Activated CD8-positive, alpha-beta T cell treated with anti-CD3 and anti-CD28 coated beads, Interleukin-2, amount 10 ng/mL, durations not matched to agents 7 days and 5 days (primary cell): ENCODE data around the gene NSMCE4A. TPM values are rescaled to one million over a fixed set of nuclear protein-coding genes. Genes with fewer than 3 reads are reported as not detected.
"Not testable (repeated sequence)": the region's sequence is repeated elsewhere in the genome, so short reads cannot be mapped to it uniquely, and the experiment has no call there.

Source experiments
- ATAC-seq: fragments of 150-1000 bp; cut with Tn5 transposase; one replicate; pipeline ENCODE4 v1.10.0; 2021; ENCODE audit warnings: moderate library complexity
- CTCF ChIA-PET: fragments of 350-600 bp; sonication (Branson Sonifier 250); formaldehyde crosslinking; loops from one replicate; lab custom pipeline; 2021; ENCODE audit warnings: antibody characterized with exemption; lab: Charles Lee
- POLR2A ChIA-PET: fragments of 350-600 bp; sonication (Branson Sonifier 250); formaldehyde crosslinking; loops from one replicate; lab custom pipeline; 2021; ENCODE audit warnings: antibody characterized with exemption; lab: Charles Lee
- DNase-seq: peaks from one replicate; pipeline ENCODE4 v3.0.0-alpha.2; 2020
- H3K27ac Mint-ChIP-seq: one replicate; pipeline ENCODE4 v1.8.0; 2021; ENCODE audit warnings: mild to moderate bottlenecking, mixed read lengths
- H3K27me3 Mint-ChIP-seq: one replicate; pipeline ENCODE4 v1.8.0; 2021; ENCODE audit warnings: low read depth, mixed read lengths
- H3K36me3 Mint-ChIP-seq: one replicate; pipeline ENCODE4 v1.8.0; 2021; ENCODE audit warnings: low read depth, mixed read lengths
- H3K4me1 Mint-ChIP-seq: one replicate; pipeline ENCODE4 v1.8.0; 2021; ENCODE audit warnings: low read depth, mixed read lengths
- H3K4me3 Mint-ChIP-seq: one replicate; pipeline ENCODE4 v1.8.0; 2021; ENCODE audit warnings: mild to moderate bottlenecking, mixed read lengths
- H3K9me3 Mint-ChIP-seq: one replicate; pipeline ENCODE4 v1.8.0; 2022; ENCODE audit warnings: mixed read lengths; ENCODE audit not compliant: insufficient read depth
- total RNA-seq, 2 experiments: library from RNA; stranded (reverse); gene quantifications; one replicate each; pipeline ENCODE4 v1.2.3, GENCODE V29; 2021

The NSMCE4A gene
- total RNA-seq, result 10 to 100 TPM; 57.5 to 60.5 TPM

- Mint-ChIP-seq H3K4me3 (peak within 1 kb of the TSS; percentile 88), H3K27me3 (no peaks in the 10 kb centered on the region), H3K4me1 (peaks cover 14% of the 10 kb centered on the region), H3K27ac (peak within 1 kb of the TSS; percentile 61), H3K36me3 (peaks cover 27% of the 10 kb centered on the region), H3K9me3 (peaks cover 10% of the 10 kb centered on the region)
- DNase-seq, result peak; percentile 76
- ATAC-seq, result peak; percentile 90
- ChIA-PET CTCF (interaction anchor here (1.0 kb wide), 1 partner anchor 10 kb away, joined by 3 read pairs; no protein-coding TSS in a partner anchor), POLR2A (interaction anchor here (1.9 kb wide), 1 partner anchor 47 kb away, joined by 6 read pairs; the partner anchor contains the start of gene ATE1)
Observed at GRCh38 chr10:121974535-121975294, at the start of gene NSMCE4A. Gene NSMCE4A (minus strand): TSS chr10:121975217. CDS start chr10:121975165, 52 bp downstream.

- ATAC-seq, H3K36me3 Mint-ChIP-seq, H3K4me1 Mint-ChIP-seq, H3K4me3 Mint-ChIP-seq, H3K27ac Mint-ChIP-seq, CTCF ChIA-PET, H3K9me3 Mint-ChIP-seq, POLR2A ChIA-PET, H3K27me3 Mint-ChIP-seq, DNase-seq: not testable (repeated sequence)
Observed at GRCh38 chr10:122023257-122023656, 48.2 kb upstream of the NSMCE4A start.

DNA sequence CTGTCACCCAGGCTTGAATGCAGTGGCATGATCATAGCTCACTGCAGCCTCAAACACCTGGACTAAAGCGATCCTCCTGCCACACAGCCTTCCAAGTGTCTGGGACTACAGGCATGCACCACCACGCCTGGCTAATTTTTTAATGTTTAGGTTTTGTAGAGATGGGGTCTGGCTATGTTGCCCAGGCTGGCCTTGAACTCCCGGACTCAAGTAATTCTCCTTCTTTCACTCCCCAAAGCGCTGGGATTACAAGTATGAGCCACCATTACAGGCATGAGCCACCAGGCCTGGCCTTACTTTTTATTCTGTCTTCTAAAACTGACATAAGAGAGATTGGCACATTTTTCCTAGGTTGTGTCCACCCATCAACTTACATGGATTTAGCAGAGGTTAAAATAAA, 47.3 kb upstream of the NSMCE4A start:
- CTCF ChIA-PET, result no interaction called here
- POLR2A ChIA-PET, result no interaction called here
- H3K4me1 Mint-ChIP-seq, result no peaks in the 10 kb centered on the region
- no peak overlapping the region for H3K4me3 Mint-ChIP-seq
- H3K36me3 Mint-ChIP-seq, result no peaks in the 10 kb centered on the region
- H3K9me3 Mint-ChIP-seq, result no peaks in the 10 kb centered on the region
- peaks cover 8% of the 10 kb centered on the region for H3K27me3 Mint-ChIP-seq
- no peak overlapping the region for H3K27ac Mint-ChIP-seq
- ATAC-seq (no peak), DNase-seq (no peak)

DNA sequence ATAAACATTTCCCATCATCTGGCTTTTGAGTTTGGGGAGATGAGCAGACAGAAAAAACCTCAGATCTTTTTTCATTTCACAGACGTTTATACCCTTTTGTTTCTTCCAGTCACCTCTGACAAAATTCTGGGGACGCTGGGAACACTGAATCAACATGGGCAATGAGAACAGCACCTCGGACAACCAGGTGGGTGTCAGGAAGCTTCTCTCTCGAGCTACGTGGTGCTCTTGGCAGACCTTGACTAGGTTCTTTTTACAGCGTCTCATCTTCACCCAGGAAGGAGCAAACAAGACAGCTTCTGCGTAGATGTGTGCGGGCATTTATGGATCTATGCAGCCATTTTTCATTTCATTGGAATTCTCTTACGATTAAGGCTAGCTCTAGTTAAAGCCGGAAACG, 46.8 kb upstream of the NSMCE4A start:
- POLR2A ChIA-PET, result no interaction called here
- H3K9me3 Mint-ChIP-seq, result no peaks in the 10 kb centered on the region
- CTCF ChIA-PET, result no interaction called here
- H3K27me3 Mint-ChIP-seq, result peaks cover 8% of the 10 kb centered on the region
- H3K4me1 Mint-ChIP-seq, result no peaks in the 10 kb centered on the region
- DNase-seq (no peak), ATAC-seq (no peak)
- no peaks in the 10 kb centered on the region for H3K36me3 Mint-ChIP-seq
- H3K27ac Mint-ChIP-seq, result no peak overlapping the region
- no peak overlapping the region for H3K4me3 Mint-ChIP-seq

DNA sequence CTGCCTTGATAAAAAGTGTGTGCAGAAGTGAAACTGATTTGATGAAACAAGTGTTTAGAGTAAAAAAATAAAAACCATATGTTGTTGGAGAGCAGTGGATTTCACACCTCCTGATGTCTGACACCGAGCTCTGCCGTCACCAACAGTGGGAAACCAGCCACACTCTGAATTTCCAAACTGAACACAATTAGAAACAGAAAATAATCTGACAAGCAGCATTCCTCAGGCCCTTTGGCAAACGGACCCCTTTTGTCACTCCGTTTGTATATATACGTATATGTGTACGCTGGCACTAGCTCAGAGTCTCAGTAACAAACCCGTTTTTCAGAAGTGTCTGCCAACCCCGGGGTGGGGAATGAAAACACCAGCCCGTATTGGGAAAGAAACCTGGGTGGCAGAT, 46.4 kb upstream of the NSMCE4A start:
- ChIA-PET POLR2A (no interaction called here), CTCF (no interaction called here)
- ATAC-seq (no peak), DNase-seq (no peak)
- H3K4me3 Mint-ChIP-seq, result no peak overlapping the region
- peaks cover 12% of the 10 kb centered on the region for H3K27me3 Mint-ChIP-seq
- H3K4me1 Mint-ChIP-seq, result no peaks in the 10 kb centered on the region
- H3K36me3 Mint-ChIP-seq, result no peaks in the 10 kb centered on the region
- H3K9me3 Mint-ChIP-seq, result no peaks in the 10 kb centered on the region
- no peak overlapping the region for H3K27ac Mint-ChIP-seq

- Mint-ChIP-seq H3K9me3 (no peaks in the 10 kb centered on the region), H3K27me3 (peaks cover 12% of the 10 kb centered on the region), H3K27ac (no peak overlapping the region), H3K4me1 (no peaks in the 10 kb centered on the region), H3K4me3 (no peak overlapping the region), H3K36me3 (no peaks in the 10 kb centered on the region)
- DNase-seq (no peak), ATAC-seq (no peak)
- ChIA-PET POLR2A (no interaction called here), CTCF (no interaction called here)
Observed at GRCh38 chr10:122020226-122020625, 45.2 kb upstream of the NSMCE4A start.

DNA sequence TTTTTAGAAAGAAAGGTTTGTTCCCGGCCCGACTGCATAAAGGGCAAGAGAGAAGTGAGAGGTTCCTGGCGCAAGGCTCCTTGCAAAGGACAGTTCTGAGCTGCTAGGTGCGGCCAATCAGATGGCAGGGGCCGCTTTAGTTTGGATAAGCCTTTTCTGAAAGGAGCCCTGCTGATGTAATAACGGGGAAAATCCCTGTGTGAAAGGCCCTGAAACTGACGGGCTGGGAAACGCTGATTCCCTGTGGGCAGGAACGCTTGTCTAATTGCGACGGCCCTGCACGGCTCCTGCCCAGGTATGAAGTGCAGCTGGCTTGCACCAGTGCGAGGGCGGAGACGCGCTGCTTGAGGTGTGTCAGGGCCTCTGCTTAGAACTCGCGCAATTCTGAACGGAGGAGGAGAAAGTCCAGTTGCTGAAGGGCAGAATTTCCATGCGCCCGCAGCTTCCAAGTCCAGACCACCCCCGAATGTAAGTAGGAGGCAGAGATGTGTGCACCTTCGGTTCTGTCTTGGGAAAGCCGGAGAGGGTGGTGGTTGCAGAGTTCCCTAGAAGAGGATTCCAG, 44.5 kb upstream of the NSMCE4A start:
- Mint-ChIP-seq H3K36me3 (no peaks in the 10 kb centered on the region), H3K4me1 (no peaks in the 10 kb centered on the region), H3K4me3 (no peak overlapping the region), H3K27me3 (peaks cover 12% of the 10 kb centered on the region), H3K9me3 (no peaks in the 10 kb centered on the region), H3K27ac (no peak overlapping the region)
- ATAC-seq (no peak), DNase-seq (no peak)
- CTCF ChIA-PET, result no interaction called here
- POLR2A ChIA-PET, result no interaction called here

DNA sequence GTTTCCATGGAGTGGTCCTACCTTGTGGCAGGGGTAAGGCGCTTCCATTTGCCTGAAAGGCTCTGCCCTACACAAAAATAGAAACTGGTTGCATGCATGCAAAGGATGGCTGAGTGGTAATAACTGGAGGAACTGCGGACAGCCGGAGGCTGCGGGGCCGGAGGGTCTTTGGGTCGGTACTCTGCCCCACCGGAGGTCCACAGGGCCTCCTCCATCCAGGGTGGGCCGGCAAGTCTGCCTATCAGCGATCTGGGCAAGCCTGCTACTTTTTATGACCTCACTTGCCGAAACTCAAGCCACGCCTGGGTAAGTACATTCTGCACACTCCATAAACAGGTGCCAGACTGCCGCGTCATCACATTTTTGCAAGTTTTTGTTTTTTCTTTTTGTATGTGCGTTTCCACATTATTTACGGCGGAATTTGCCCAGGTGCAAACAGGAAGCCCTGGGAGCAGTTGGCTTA, 44.0 kb upstream of the NSMCE4A start:
- Mint-ChIP-seq H3K27me3 (peaks cover 12% of the 10 kb centered on the region), H3K27ac (no peak overlapping the region), H3K4me3 (no peak overlapping the region), H3K36me3 (no peaks in the 10 kb centered on the region), H3K4me1 (no peaks in the 10 kb centered on the region), H3K9me3 (no peaks in the 10 kb centered on the region)
- ChIA-PET POLR2A (no interaction called here), CTCF (no interaction called here)
- ATAC-seq (no peak), DNase-seq (no peak)

GRCh38 chr10:122018491-122018890, 43.5 kb upstream of the NSMCE4A start:
- H3K27me3 Mint-ChIP-seq, result peaks cover 12% of the 10 kb centered on the region

DNA sequence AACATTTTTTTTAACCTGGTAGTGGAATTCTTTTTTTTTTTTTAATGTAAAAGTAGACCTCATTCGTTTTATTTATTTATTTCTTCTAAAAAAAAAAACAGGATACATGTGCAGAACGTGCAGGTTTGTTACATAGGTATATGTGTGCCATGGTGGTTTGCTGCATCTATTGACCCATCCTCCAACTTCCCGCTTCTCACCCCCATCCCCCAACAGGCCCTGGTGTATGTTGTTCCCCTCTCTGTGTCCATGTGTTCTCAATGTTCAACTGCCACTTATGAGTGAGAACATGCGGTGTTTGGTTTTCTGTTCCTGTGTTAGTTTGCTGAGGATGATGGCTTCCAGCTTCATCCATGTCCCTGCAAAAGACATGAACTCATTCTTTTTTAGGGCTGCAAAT, 42.9 kb upstream of the NSMCE4A start:
- POLR2A ChIA-PET, ATAC-seq, H3K4me1 Mint-ChIP-seq, H3K9me3 Mint-ChIP-seq, H3K27ac Mint-ChIP-seq, H3K4me3 Mint-ChIP-seq, CTCF ChIA-PET, DNase-seq, H3K36me3 Mint-ChIP-seq: not testable (repeated sequence)
- H3K27me3 Mint-ChIP-seq, result peaks cover 12% of the 10 kb centered on the region

More at GRCh38 chr10:122018491-122018890, 43.5 kb upstream of the NSMCE4A start:
- Mint-ChIP-seq H3K9me3 (no peaks in the 10 kb centered on the region), H3K36me3 (no peaks in the 10 kb centered on the region), H3K4me3 (no peak overlapping the region), H3K4me1 (no peaks in the 10 kb centered on the region), H3K27ac (no peak overlapping the region)
- CTCF ChIA-PET, result no interaction called here
- no peak for ATAC-seq
- POLR2A ChIA-PET, result no interaction called here
- no peak for DNase-seq

- H3K4me1 Mint-ChIP-seq, result no peaks in the 10 kb centered on the region
- CTCF ChIA-PET, result no interaction called here
- H3K27ac Mint-ChIP-seq, result no peak overlapping the region
- H3K9me3 Mint-ChIP-seq, result no peaks in the 10 kb centered on the region
- ATAC-seq (no peak), DNase-seq (no peak)
- no peaks in the 10 kb centered on the region for H3K36me3 Mint-ChIP-seq
- no peak overlapping the region for H3K4me3 Mint-ChIP-seq
- POLR2A ChIA-PET, result no interaction called here
- H3K27me3 Mint-ChIP-seq, result peaks cover 9% of the 10 kb centered on the region
Observed at GRCh38 chr10:122014652-122015248, 39.7 kb upstream of the NSMCE4A start.

- H3K27me3 Mint-ChIP-seq, result peaks cover 7% of the 10 kb centered on the region
- CTCF ChIA-PET, result no interaction called here
- H3K4me3 Mint-ChIP-seq, result no peak overlapping the region
- ATAC-seq, result no peak
- no peak for DNase-seq
- H3K9me3 Mint-ChIP-seq, result no peaks in the 10 kb centered on the region
- POLR2A ChIA-PET, result interaction anchor here (0.7 kb wide), 1 partner anchor 245 kb away, joined by 3 read pairs; no protein-coding TSS in a partner anchor
- H3K27ac Mint-ChIP-seq, result no peak overlapping the region
- H3K4me1 Mint-ChIP-seq, result no peaks in the 10 kb centered on the region
- no peaks in the 10 kb centered on the region for H3K36me3 Mint-ChIP-seq
Observed at GRCh38 chr10:122013311-122013780, 38.3 kb upstream of the NSMCE4A start.
